T-cell (primary cell): ENCODE measurements around the gene PDCD7. TPM values are rescaled to one million over a fixed set of nuclear protein-coding genes. Genes with fewer than 3 reads are reported as not detected.
"Not testable (repeated sequence)": the region's sequence is repeated elsewhere in the genome, so short reads cannot be mapped to it uniquely, and the experiment has no call there.

Experiments used
- ATAC-seq, 4 experiments: fragments of 200-7000 bp in 3 of 4; fragments of 150-1000 bp in 1 of 4; cut with Tn5 transposase; replicated peaks in 1 of 4; 1 replicate in 3 of 4; 2 replicates in 1 of 4; pipeline ENCODE4 v1.10.0; 2021; ENCODE audit warnings: moderate library complexity in 3 of 4, mild to moderate bottlenecking in 2 of 4, moderate number of reproducible peaks in 1 of 4
- CTCF ChIA-PET, 2 donors: fragments of 300-600 bp; sonication (Branson Sonifier 250); formaldehyde crosslinking; loops; one replicate each; lab custom pipeline; 2022; ENCODE audit warnings: antibody characterized with exemption in 2 of 2; lab: Charles Lee
- POLR2A ChIA-PET, 2 donors: fragments of 300-600 bp; sonication (Branson Sonifier 250); formaldehyde crosslinking; loops; one replicate each; lab custom pipeline; 2022; ENCODE audit warnings: antibody characterized with exemption in 2 of 2; lab: Charles Lee
- DNase-seq, 35 experiments: peaks; one replicate each; pipeline versions ENCODE4 v3.0.0 to v3.0.0-alpha.2; 2013 to 2023
- H3K27ac ChIP-seq: one replicate; pipeline ENCODE4 v1.5.1; 2013; ENCODE audit warnings: low read length
- H3K27me3 ChIP-seq, 2 experiments: replicated peaks in 1 of 2; 1 replicate in 1 of 2; 2 replicates in 1 of 2; pipeline versions ENCODE4 v1.6.1 to v1.7.0; 2013; ENCODE audit warnings: low read length in 1 of 2, mixed read lengths in 1 of 2; ENCODE audit not compliant: control insufficient read depth in 2 of 2, insufficient read depth in 2 of 2; ENCODE audit errors: extremely low read depth in 1 of 2
- H3K36me3 ChIP-seq, 2 donors: 1 replicate in 1 of 2; 2 replicates in 1 of 2; pipeline versions ENCODE4 v1.6.1 to v1.7.0; 2013; ENCODE audit warnings: low read length in 1 of 2; ENCODE audit not compliant: control insufficient read depth in 2 of 2, insufficient read depth in 1 of 2; ENCODE audit errors: extremely low read depth in 1 of 2
- H3K4me1 ChIP-seq, 2 experiments: 1 replicate in 1 of 2; 2 replicates in 1 of 2; pipeline versions ENCODE4 v1.6.1 to v1.7.0; 2013; ENCODE audit warnings: low read length in 2 of 2, mixed read lengths in 1 of 2; ENCODE audit not compliant: insufficient read depth in 2 of 2, control insufficient read depth in 1 of 2; ENCODE audit errors: extremely low read depth in 1 of 2
- H3K4me3 ChIP-seq, 2 donors: 1 replicate in 1 of 2; 2 replicates in 1 of 2; pipeline versions ENCODE4 v1.5.1 to v1.7.0; 2013; ENCODE audit warnings: mild to moderate bottlenecking in 2 of 2, low read length in 1 of 2, moderate library complexity in 1 of 2; ENCODE audit not compliant: control insufficient read depth in 1 of 2; ENCODE audit errors: extremely low read depth in 1 of 2
- H3K9me3 ChIP-seq: 2 replicates; pipeline ENCODE4 v1.7.0; 2013
- H3K27ac Mint-ChIP-seq, 2 donors: one replicate each; pipeline ENCODE4 v1.8.0; 2020 to 2021; ENCODE audit warnings: mild to moderate bottlenecking in 2 of 2, mixed read lengths in 2 of 2
- H3K27me3 Mint-ChIP-seq, 2 donors: one replicate each; pipeline ENCODE4 v1.8.0; 2021 to 2022; ENCODE audit warnings: mixed read lengths in 2 of 2
- H3K36me3 Mint-ChIP-seq: one replicate; pipeline ENCODE4 v1.8.0; 2021; ENCODE audit warnings: mixed read lengths
- H3K4me1 Mint-ChIP-seq, 3 donors: one replicate each; pipeline ENCODE4 v1.8.0; 2020 to 2022; ENCODE audit warnings: mixed read lengths in 3 of 3, mild to moderate bottlenecking in 1 of 3
- H3K4me3 Mint-ChIP-seq, 3 donors: one replicate each; pipeline ENCODE4 v1.8.0; 2020 to 2022; ENCODE audit warnings: mild to moderate bottlenecking in 3 of 3, mixed read lengths in 3 of 3, moderate library complexity in 3 of 3
- H3K9me3 Mint-ChIP-seq, 3 donors: one replicate each; pipeline ENCODE4 v1.8.0; 2020 to 2022; ENCODE audit warnings: mixed read lengths in 3 of 3
- WGBS: methylation state at CpG from one replicate; pipeline ENCODE4 v1.1.5; 2013; ENCODE audit warnings: missing lambda C conversion rate; ENCODE audit not compliant: insufficient coverage; 5-methylcytosine and 5-hydroxymethylcytosine counted together
- total RNA-seq, 35 experiments: library from RNA in 6 of 35; stranded (reverse) in 6 of 35; fragments of 120-200 nt in 1 of 35; gene quantifications; one replicate each; pipeline versions ENCODE4 v1.2.1 to v1.2.4 and lab custom pipeline; 2013 to 2026

The PDCD7 gene
- total RNA-seq, 5 donors from 2014 or later (not counting 1 experiment from before 2014, with no cell fraction given) = 33.2 to 43.6 (median 36.7) TPM

DNA sequence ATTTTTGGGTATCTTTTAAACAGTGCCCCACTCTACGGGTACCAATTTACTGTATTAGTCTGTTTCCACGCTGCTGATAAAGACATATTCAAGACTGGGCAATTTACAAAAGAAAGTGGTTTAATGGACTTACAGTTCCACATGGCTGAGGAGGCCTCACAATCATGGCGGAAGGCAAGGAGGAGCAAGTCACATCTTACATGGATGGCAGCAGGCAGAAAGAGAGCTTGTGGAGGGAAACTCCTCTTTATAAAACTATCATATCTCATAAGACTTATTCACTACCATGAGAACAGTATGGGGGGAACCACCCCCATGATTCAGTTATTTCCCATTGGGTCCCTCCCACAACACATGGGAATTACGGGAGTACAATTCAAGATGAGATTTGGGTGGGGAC, 4.3 kb upstream of the PDCD7 start:
- H3K36me3 Mint-ChIP-seq, POLR2A ChIA-PET, H3K27me3 ChIP-seq, H3K4me3 ChIP-seq, H3K9me3 ChIP-seq, H3K4me3 Mint-ChIP-seq, H3K27ac ChIP-seq, CTCF ChIA-PET, H3K9me3 Mint-ChIP-seq, ATAC-seq, H3K4me1 ChIP-seq, H3K27ac Mint-ChIP-seq, H3K27me3 Mint-ChIP-seq, H3K36me3 ChIP-seq, DNase-seq: not testable (repeated sequence)
- WGBS = no CpG with 5 or more reads among the region's 4 CpGs
- peaks cover 7 to 13% (median 8%) of the 10 kb centered on the region in 3 donors for H3K4me1 Mint-ChIP-seq

DNA sequence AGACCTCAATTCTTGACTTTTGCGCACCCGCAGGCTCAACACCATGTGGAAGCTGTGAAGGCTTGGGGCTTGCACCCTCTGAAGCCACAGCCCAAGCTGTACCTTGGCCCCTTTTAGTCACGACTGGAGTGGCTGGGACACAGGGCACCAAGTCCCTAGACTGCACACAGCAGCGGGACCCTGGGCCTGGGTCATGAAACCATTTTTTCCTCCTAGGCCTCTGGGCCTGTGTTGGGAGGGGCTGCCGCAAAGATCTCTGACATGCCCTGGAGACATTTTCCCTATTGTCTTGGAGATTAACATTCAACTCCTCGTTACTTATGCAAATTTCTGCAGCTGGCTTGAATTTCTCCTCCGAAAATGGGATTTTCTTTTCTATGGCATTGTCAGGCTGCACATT, 3.5 kb upstream of the PDCD7 start:
- H3K4me3 Mint-ChIP-seq, H3K36me3 Mint-ChIP-seq, H3K36me3 ChIP-seq, H3K27ac ChIP-seq, H3K4me3 ChIP-seq, H3K9me3 ChIP-seq, CTCF ChIA-PET, H3K27me3 Mint-ChIP-seq, H3K27ac Mint-ChIP-seq, POLR2A ChIA-PET, DNase-seq, H3K9me3 Mint-ChIP-seq, H3K27me3 ChIP-seq, ATAC-seq: not testable (repeated sequence)
- WGBS = 93% methylated on average over 4 of the region's 7 CpGs
- H3K4me1 Mint-ChIP-seq = peaks cover 14 to 19% (median 15%) of the 10 kb centered on the region in 3 donors
- peaks cover 0 to 14% of the 10 kb centered on the region in 2 experiments for H3K4me1 ChIP-seq

DNA sequence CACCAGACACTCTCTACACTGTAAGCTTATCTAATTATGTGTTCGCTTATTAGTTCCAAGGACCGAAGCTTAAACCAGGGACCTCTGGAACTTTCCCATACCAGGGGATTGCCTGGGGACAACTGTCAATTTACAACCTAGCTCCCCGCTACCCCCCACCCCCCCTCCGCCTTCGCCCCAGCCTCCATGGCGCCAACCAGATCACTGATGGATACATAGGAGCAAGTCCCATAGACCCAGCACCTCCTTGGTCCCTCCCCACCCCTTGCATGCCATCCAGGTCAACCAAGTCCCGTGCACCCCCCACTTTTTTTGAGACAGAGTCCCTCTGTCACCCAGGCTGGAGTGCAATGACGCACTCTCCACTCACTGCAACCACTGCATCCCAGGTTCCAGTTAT, 930 bp upstream of the PDCD7 start:
- Histone ChIP-seq H3K4me3 (no peak overlapping the region), H3K27me3 (peaks cover 0 to 3% of the 10 kb centered on the region in 2 experiments), H3K36me3 (peaks cover 2 to 3% of the 10 kb centered on the region in 2 donors), H3K4me1 (peaks cover 3 to 24% of the 10 kb centered on the region in 2 experiments), H3K9me3 (no peaks in the 10 kb centered on the region), H3K27ac (no peak overlapping the region)
- H3K27ac Mint-ChIP-seq = no peak overlapping the region
- H3K36me3 Mint-ChIP-seq = peaks cover 12% of the 10 kb centered on the region
- POLR2A ChIA-PET = interaction anchor here (0.7 to 0.9 kb wide), 2 partner anchors 14 to 48 kb away, joined by 3 to 4 read pairs; no protein-coding TSS in a partner anchor
- peak overlapping the region; percentile 89 to 95 (median 90) for H3K4me3 Mint-ChIP-seq
- CTCF ChIA-PET = no interaction called here
- WGBS = 98% methylated on average over 6 of the region's 8 CpGs
- peaks cover 0 to 5% (median 0%) of the 10 kb centered on the region in 3 donors for H3K9me3 Mint-ChIP-seq
- ATAC-seq (no peak), DNase-seq (no peak)
- H3K4me1 Mint-ChIP-seq = peaks cover 29 to 34% (median 32%) of the 10 kb centered on the region in 3 donors
- no peaks in the 10 kb centered on the region for H3K27me3 Mint-ChIP-seq

DNA sequence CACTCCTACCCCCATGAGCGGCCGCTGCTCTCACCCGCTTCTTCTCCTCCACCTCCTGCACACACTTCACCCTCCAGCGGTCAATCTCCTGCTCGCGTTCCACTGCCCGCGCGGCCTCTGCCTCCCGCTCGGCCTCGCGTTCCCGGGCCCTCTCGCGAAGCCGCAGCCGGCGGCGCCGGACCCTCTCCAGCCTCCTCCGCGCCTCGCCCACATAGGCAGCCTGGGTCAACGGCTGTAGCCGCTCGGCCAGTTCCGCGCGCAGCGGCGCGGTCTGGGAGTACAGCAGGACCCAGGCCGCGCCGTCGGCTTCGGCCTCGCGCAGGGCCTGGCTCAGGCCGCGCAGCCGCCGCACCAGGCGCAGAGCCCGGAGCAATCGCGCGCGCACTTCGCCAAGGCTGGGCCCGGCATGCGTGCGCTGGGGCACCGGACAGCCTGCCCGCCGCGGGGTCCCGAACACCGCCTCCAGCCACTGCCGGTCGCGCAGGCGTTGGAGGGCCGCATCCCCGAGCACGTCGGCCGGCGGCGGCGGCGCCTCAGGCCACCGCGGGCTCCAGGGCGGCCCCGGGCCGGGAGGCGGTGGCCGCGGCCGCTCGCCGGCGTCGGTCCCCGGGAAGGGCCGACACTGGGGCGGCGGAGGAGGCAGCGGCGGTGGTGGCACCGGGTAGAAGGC, 595 bp downstream of the PDCD7 start:
- H3K27ac Mint-ChIP-seq = peak overlapping the region; percentile 48 to 66
- no peaks in the 10 kb centered on the region for H3K27me3 Mint-ChIP-seq
- H3K4me3 Mint-ChIP-seq = peak overlapping the region; percentile 82 to 95 (median 85)
- ATAC-seq (peak; percentile 28 to 56 (median 46)), DNase-seq (peak in 19 of 35 experiments; percentile 1 to 33 (median 10))
- WGBS = under 1% methylated on average over 93 of the region's 93 CpGs
- H3K36me3 Mint-ChIP-seq = peaks cover 23% of the 10 kb centered on the region
- Histone ChIP-seq H3K27me3 (peaks cover 0 to 3% of the 10 kb centered on the region in 2 experiments), H3K4me3 (peak overlapping the region; percentile 55 to 90), H3K27ac (no peak overlapping the region), H3K36me3 (peaks cover 8 to 18% of the 10 kb centered on the region in 2 donors), H3K4me1 (peaks cover 5 to 24% of the 10 kb centered on the region in 2 experiments), H3K9me3 (no peaks in the 10 kb centered on the region)
- H3K4me1 Mint-ChIP-seq = peaks cover 36 to 44% (median 41%) of the 10 kb centered on the region in 3 donors
- H3K9me3 Mint-ChIP-seq = peaks cover 0 to 5% (median 0%) of the 10 kb centered on the region in 3 donors
- ChIA-PET POLR2A (interaction anchor here in 1 of 2 donors (0.8 kb wide), 1 partner anchor 49 kb away, joined by 3 read pairs; no protein-coding TSS in a partner anchor), CTCF (interaction anchor here in 1 of 2 donors (0.6 kb wide), 1 partner anchor 152 kb away, joined by 3 read pairs; no protein-coding TSS in a partner anchor)

GRCh38 chr15:65130941-65131340, 2.7 kb downstream of the PDCD7 start:
- no peaks in the 10 kb centered on the region for H3K9me3 ChIP-seq
- Mint-ChIP-seq H3K27ac (no peak overlapping the region), H3K27me3 (no peaks in the 10 kb centered on the region), H3K9me3 (no peaks in the 10 kb centered on the region), H3K4me1 (peaks cover 44 to 55% (median 50%) of the 10 kb centered on the region in 3 donors), H3K4me3 (peak overlapping the region; percentile 1 to 24 (median 7)), H3K36me3 (peaks cover 25% of the 10 kb centered on the region)
- no peak for ATAC-seq
- ChIA-PET CTCF (interaction anchor here in 1 of 2 donors (0.6 kb wide), 1 partner anchor 1805 kb away, joined by 6 read pairs; no protein-coding TSS in a partner anchor), POLR2A (no interaction called here)
- peaks cover 5 to 24% of the 10 kb centered on the region in 2 experiments for H3K4me1 ChIP-seq
- H3K36me3 ChIP-seq = peaks cover 11 to 36% of the 10 kb centered on the region in 2 donors
- no peak for DNase-seq
- WGBS = 95% methylated on average over 3 of the region's 5 CpGs
- H3K27me3 ChIP-seq = peaks cover 0 to 3% of the 10 kb centered on the region in 2 experiments
- no peak overlapping the region for H3K4me3 ChIP-seq
- no peak overlapping the region for H3K27ac ChIP-seq

- 87% methylated on average over 3 of the region's 5 CpGs for WGBS
- Mint-ChIP-seq H3K27ac (no peak overlapping the region), H3K36me3 (peaks cover 59% of the 10 kb centered on the region)
Observed at GRCh38 chr15:65115542-65115941, 18.1 kb downstream of the PDCD7 start.

More at GRCh38 chr15:65115542-65115941, 18.1 kb downstream of the PDCD7 start:
- Histone ChIP-seq H3K36me3 (peaks cover 4 to 66% of the 10 kb centered on the region in 2 donors), H3K9me3 (no peaks in the 10 kb centered on the region), H3K4me3 (no peak overlapping the region), H3K4me1 (no peaks in the 10 kb centered on the region), H3K27me3 (no peaks in the 10 kb centered on the region), H3K27ac (no peak overlapping the region)
- no peak for ATAC-seq
- CTCF ChIA-PET = interaction anchor here (0.6 to 1.1 kb wide), 3 partner anchors 164 to 1771 kb away, joined by 3 to 6 read pairs (median 5); no protein-coding TSS in a partner anchor
- POLR2A ChIA-PET = no interaction called here
- H3K27me3 Mint-ChIP-seq = no peaks in the 10 kb centered on the region
- no peaks in the 10 kb centered on the region for H3K9me3 Mint-ChIP-seq
- H3K4me3 Mint-ChIP-seq = no peak overlapping the region
- H3K4me1 Mint-ChIP-seq = no peaks in the 10 kb centered on the region
- no peak for DNase-seq
